ENCODE data around the gene RABEPK. TPM values are rescaled to one million over a fixed set of nuclear protein-coding genes. Genes with fewer than 3 reads are reported as not detected.

Gene RABEPK, protein sequence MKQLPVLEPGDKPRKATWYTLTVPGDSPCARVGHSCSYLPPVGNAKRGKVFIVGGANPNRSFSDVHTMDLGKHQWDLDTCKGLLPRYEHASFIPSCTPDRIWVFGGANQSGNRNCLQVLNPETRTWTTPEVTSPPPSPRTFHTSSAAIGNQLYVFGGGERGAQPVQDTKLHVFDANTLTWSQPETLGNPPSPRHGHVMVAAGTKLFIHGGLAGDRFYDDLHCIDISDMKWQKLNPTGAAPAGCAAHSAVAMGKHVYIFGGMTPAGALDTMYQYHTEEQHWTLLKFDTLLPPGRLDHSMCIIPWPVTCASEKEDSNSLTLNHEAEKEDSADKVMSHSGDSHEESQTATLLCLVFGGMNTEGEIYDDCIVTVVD
- total RNA-seq (2022; extraction: Qiagen RNA extraction; ENCODE audit: low read depth): 35.4 to 44.3 TPM (median 39.6 TPM) in 5 replicates

DNA sequence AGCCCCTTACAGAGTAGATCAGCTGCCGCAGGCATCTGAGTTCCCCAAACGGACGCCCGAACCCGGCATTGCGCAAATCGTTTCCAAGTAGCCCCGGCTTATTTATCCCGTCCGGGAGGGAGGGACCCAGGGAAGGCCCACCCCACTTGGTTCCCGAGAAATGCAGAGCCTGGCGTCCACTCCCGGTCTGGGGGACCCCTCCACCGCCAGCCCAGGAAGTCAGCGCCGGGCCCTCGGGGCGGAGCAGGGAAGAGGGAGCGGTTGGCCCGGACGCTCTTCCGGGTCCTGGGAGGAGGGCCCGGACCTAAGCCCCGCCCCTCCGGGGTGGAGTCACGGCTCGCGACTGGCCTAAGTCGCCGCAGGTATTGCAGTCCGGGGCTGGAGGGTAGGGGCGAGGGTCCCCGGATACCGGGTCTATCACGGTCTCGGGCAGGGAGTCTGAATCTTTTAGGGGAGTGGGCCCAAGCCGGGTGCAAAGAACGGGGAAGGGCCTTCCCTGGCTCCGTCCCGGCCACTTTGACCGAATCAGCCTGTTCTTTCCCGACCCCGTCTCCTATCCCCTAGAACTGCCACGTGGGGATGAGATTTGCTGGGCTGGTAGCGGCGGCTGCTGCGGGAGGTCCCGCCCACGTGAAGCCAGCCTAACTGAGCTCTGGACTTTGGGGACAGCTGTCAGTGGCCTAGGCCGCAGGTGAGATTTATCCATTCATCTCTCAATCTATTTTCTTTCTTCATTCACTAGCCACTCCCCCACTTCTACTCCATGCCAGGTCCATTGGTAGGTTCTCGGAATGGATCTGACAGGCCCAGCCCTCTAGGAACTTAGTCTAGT is at the start of gene RABEPK:
RABEPK (plus strand) TSS at position 327 of the 832 bp plus-strand sequence. CDS start 2,472 bp downstream, outside the sequence.

DNA sequence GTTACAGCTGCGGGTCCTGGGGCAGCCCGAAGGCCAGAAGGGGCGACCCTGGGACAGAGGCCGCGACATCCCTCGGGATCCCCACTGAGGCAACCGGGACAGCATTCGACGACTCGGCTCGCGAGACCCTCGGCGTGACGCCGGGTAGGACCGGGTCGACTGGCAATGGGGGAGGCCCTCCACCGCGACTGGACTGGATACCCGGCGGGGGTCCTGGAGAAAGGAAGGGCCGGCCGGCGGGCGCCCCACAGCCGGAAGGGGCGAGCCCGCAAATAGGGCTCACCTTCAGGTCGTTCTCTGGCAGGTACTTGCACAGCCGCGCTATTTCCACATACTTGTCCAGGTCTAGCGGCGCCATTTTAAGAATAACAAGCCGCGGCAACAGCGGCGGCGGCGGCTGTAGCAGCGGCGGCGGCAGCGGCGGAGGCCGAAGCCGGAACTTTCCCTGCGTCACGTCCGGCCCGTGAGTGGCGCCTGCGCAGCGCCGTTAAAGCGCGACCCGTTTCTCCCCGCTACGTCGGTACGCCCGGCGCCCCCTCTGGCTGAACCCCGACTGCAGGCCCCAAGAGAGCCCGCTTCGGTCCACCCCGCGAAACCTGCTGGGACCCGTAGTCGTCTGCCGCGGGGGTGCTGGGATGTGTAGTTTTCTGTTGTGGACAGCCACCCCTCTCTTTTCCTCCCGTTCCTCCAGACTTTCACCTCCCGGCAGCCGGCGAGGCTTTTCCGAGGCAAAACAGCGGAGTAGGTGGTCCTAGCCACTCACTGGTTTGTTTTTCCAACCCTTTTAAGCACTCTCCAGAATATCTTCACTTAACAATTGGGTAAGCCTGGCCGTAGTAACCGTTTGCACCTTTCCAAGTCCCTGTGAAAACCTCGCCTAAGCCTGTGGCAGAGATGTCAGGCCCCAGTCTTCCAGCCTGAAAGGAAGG is 10.7 kb upstream of the RABEPK start, which contains the start of gene PPP6C:
PPP6C (minus strand) TSS at position 443 of the 929 bp plus-strand sequence; CDS start at position 358, 85 bp downstream.

DNA sequence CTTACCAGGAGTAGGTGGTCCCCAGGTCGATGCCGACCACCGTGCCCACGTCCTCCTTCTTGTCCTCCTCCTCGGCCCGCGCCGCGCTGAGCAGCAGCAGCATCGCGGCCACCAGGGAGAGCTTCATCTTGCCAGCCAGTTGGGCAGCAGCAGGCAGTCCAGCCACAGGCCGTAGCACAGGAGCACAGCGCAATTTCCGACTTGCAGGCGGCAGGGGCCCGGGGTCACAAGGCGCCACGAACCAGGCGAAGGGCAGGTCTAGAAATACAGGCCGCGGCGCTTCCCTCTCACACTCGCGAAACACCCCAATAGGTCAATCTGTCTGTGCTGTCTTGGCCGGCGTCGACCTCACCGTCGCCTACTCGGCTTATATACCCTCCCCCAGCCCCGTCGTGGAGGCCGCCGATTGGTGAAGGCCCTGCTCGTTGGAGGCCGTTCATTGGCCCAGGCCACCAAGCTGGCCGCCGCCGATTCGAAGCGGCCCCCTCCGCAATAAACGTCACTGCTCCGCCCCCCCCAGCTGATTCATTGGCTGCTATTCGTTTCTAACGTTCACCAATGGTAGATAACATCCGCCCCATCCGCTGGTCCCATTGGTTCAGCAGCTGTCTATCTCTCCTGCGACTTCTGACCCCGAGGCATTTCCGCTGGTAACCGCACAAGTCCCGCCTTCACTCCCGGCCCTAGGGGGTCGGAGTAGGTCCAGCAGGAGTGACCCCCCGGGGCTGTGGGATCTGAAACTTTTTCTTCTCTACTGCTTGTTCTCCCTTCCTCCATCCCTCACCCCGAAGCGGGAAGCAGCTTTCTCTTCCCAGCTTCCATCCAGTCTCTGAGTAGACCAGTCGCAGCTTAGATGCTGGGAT is 40.9 kb downstream of the RABEPK start, which contains the start of gene HSPA5:
HSPA5 (minus strand) TSS at position 344 of the 863 bp plus-strand sequence; CDS start at position 127, 217 bp downstream.

DNA sequence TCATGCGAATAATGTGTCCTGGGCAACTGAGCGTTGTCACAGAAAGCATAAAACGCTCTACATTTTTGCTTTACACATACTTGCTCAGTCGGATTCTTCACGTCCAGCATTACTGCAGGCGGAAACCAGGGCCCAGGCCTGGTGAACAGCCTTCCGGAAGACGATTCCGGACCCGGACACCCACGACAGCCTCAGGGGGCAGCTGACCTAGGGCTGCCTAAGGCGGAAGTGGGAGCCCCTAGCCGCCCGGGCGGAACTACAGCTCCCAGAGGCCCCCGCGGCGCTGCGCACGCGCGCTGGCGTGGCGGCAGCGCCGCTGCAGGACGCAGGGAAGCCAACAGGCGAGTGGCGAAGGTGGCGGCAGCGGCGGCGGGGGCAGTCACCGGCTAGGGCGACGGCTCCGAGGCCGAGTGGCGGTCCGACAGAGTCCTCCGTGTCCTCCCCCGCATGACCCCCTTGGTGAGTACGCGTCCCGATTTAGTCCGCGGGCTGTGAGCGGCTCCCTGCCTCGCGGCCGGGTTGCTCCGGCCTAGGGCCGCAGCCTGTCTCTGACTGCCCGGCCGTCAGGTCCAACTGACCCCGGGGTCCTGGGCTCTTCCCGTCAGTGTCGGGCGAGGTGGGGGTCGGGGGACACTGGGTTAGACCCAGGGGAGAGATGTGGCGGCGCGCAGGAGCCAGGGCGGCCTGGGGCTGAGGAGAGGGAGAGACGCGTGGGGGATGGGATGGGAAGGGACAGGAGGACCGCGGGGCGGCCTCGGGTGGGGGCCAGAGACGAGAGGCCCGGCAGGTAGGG is 61.4 kb downstream of the RABEPK start, which contains the start of gene GAPVD1:
GAPVD1 (plus strand) TSS at position 326 of the 793 bp plus-strand sequence. CDS start 37,096 bp downstream, outside the sequence.

Other genes starting within 250 kb of the RABEPK start
- 1.4 to 2.2 TPM (median 1.8 TPM) in 5 replicates for gene SCAI, start 57.0 kb upstream of the RABEPK start, total RNA-seq (2022; extraction: Qiagen RNA extraction; ENCODE audit: low read depth)
- gene PPP6C, start 10.7 kb upstream of the RABEPK start, total RNA-seq (2022; extraction: Qiagen RNA extraction; ENCODE audit: low read depth): 25.1 to 32.4 TPM (median 26.6 TPM) in 5 replicates
- 331 to 388 TPM (median 374 TPM) in 5 replicates for gene HSPA5, start 40.8 kb downstream of the RABEPK start, total RNA-seq (2022; extraction: Qiagen RNA extraction; ENCODE audit: low read depth)
- 10.3 to 18.9 TPM (median 14.5 TPM) in 5 replicates for gene GAPVD1, start 61.3 kb downstream of the RABEPK start, total RNA-seq (2022; extraction: Qiagen RNA extraction; ENCODE audit: low read depth)